Prostate gland (tissue), 2 donors: ENCODE measurements around the gene TOP2A. TPM values are rescaled to one million over a fixed set of nuclear protein-coding genes. Genes with fewer than 3 reads are reported as not detected.
A peak's percentile ranks its signal among the peaks of the same experiment; 100 is the strongest.

Experiments used
- DNase-seq: peaks from one replicate; pipeline ENCODE4 v3.0.0-alpha.2; 2019; ENCODE audit warnings: low spot score
- H3K27ac ChIP-seq, 2 donors: fragments of 200-600 bp; sonication (generic); 2 replicates each; pipeline ENCODE4 v1.5.1; 2017 to 2019
- H3K27me3 ChIP-seq: fragments of 200-600 bp; sonication (generic); replicated peaks from 2 replicates; pipeline ENCODE4 v1.5.1; 2019; ENCODE audit not compliant: insufficient read depth
- H3K36me3 ChIP-seq, 2 donors: fragments of 200-600 bp; sonication (generic); 1 replicate in 1 of 2; 2 replicates in 1 of 2; pipeline versions ENCODE4 v1.5.1 to v1.8.1; 2017 to 2019
- H3K4me1 ChIP-seq: fragments of 200-600 bp; sonication (generic); replicated peaks from 2 replicates; pipeline ENCODE4 v1.5.1; 2019
- H3K4me3 ChIP-seq, 2 donors: fragments of 200-600 bp; sonication (generic); 2 replicates each; pipeline ENCODE4 v1.5.1; 2017 to 2019
- H3K9me3 ChIP-seq: fragments of 200-600 bp; sonication (generic); 2 replicates; pipeline ENCODE4 v1.5.1; 2017
- POLR2A ChIP-seq: fragments of 450-650 bp; IDR thresholded peaks from one replicate; pipeline ENCODE4 v1.6.1; 2016; ENCODE audit warnings: antibody characterized with exemption, mild to moderate bottlenecking
- POLR2AphosphoS5 ChIP-seq: sonication (generic); formaldehyde crosslinking; IDR thresholded peaks from one replicate; pipeline ENCODE4 v1.6.1; 2017; ENCODE audit warnings: antibody characterized with exemption
- WGBS: methylation state at CpG from one replicate; pipeline ENCODE4 v1.1.5; 2018; 5-methylcytosine and 5-hydroxymethylcytosine counted together
- intact Hi-C: fragments of 100-400 bp; cut with DNase I; formaldehyde crosslinking; loops from one replicate; pipeline ENCODE4 v1.14.2; 2022
- total RNA-seq, 2 donors: library from RNA; depleted of rRNA; stranded (reverse); fragments of >200 nt; gene quantifications; one replicate each; pipeline ENCODE4 v1.1.0, GENCODE V29; 2016
- TF ChIP-seq, protein P1 (sequence below), 4 experiments: fragments of 200-600 bp in 2 of 4; fragments of 450-650 bp in 2 of 4; sonication (generic) in 2 of 4; IDR thresholded peaks; 1 replicate in 3 of 4; 2 replicates in 1 of 4; pipeline ENCODE4 v1.5.1; 2016 to 2019; ENCODE audit warnings: antibody characterized with exemption in 4 of 4, mild to moderate bottlenecking in 2 of 4, moderate library complexity in 2 of 4

Gene TOP2A
- total RNA-seq, 2 donors from 2014 or later: 3.1 to 15.9 TPM

DNA sequence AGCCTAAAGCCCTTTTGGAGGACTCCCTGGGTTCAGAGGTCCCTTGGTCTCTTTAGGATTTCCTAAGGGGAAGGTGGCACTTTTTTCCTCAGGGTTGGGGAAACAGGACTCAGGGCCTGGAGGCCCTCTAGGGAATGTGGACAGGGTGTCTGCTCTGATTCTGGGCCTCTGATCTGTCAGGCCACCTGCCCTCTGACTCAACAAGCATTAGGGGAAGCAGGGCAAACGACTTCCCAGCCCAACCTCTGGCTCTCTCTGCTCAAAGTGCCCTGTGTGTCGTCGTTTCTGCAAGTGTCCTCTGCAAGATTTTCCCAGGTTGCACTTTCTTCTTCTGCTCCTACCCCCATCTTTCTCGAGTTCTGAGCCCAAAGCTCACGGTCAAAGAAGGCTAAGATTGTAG lies 18.9 kb upstream of the TOP2A start:
- no peak for DNase-seq
- Histone ChIP-seq H3K36me3 (no peaks in the 10 kb centered on the region), H3K4me3 (no peak overlapping the region), H3K27ac (no peak overlapping the region), H3K27me3 (no peaks in the 10 kb centered on the region), H3K9me3 (no peaks in the 10 kb centered on the region), H3K4me1 (no peaks in the 10 kb centered on the region)
- intact Hi-C loops: loop anchor here (5.0 kb wide), 1 partner anchor 34 kb away; no protein-coding TSS in a partner anchor
- TF ChIP-seq POLR2AphosphoS5: no peak
- TF ChIP-seq, protein P1, sequence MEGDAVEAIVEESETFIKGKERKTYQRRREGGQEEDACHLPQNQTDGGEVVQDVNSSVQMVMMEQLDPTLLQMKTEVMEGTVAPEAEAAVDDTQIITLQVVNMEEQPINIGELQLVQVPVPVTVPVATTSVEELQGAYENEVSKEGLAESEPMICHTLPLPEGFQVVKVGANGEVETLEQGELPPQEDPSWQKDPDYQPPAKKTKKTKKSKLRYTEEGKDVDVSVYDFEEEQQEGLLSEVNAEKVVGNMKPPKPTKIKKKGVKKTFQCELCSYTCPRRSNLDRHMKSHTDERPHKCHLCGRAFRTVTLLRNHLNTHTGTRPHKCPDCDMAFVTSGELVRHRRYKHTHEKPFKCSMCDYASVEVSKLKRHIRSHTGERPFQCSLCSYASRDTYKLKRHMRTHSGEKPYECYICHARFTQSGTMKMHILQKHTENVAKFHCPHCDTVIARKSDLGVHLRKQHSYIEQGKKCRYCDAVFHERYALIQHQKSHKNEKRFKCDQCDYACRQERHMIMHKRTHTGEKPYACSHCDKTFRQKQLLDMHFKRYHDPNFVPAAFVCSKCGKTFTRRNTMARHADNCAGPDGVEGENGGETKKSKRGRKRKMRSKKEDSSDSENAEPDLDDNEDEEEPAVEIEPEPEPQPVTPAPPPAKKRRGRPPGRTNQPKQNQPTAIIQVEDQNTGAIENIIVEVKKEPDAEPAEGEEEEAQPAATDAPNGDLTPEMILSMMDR (IDR thresholded peaks at IDR 0.05): no peak
- TF ChIP-seq POLR2A: no peak
- WGBS: 66% methylated on average over 5 of the region's 5 CpGs

DNA sequence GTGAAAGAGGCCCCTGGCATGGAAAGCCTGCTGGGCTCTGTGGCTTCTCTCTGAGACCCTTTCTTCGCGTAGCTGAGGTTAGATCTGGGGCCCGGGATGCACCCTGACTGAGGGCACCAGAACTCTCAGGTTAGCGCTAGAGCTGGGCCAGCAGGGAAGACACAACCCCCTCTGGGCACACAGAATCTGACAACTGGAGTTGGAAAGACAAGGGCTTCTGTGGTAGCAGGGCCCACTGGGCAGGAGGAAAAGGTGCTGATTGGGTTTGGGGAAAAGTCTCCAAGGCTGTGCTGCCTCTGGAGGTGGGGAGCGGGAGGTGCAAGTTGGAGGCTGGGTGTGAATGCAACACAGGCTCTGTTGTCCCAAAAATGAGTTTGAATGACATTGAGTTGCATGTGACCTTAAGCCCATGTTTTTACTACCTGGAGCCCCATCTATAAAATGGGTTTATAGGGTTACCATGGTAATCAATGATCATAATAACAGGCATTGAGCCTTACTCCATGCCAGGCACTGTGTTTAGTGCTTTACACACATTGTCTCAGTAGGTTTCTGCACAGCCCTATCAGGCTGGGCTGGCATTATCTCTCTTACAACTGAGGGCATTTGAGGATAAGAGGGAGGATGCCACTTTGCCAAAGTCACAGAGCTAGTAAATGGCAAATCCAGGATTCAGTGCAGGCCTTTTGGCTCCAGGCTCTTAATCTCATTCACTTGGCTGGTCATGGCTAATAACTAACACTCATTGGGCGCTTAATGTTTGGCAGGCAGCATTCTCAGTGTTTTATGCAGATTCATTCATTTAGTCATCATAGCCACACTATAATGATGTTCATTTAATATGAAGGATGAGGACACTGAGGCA lies 16.1 kb upstream of the TOP2A start:
- intact Hi-C loops: no loop called here
- DNase-seq: no peak
- no peaks in the 10 kb centered on the region for H3K27me3 ChIP-seq
- WGBS: 81% methylated on average over 6 of the region's 6 CpGs
- H3K4me1 ChIP-seq: no peaks in the 10 kb centered on the region
- no peaks in the 10 kb centered on the region for H3K9me3 ChIP-seq
- TF ChIP-seq POLR2A: no peak
- TF ChIP-seq, protein P1 (IDR thresholded peaks at IDR 0.05): peak in 1 of 4 experiments; percentile 53
- H3K36me3 ChIP-seq: no peaks in the 10 kb centered on the region
- H3K4me3 ChIP-seq: no peak overlapping the region
- H3K27ac ChIP-seq: peak overlapping the region; percentile 47 to 66

DNA sequence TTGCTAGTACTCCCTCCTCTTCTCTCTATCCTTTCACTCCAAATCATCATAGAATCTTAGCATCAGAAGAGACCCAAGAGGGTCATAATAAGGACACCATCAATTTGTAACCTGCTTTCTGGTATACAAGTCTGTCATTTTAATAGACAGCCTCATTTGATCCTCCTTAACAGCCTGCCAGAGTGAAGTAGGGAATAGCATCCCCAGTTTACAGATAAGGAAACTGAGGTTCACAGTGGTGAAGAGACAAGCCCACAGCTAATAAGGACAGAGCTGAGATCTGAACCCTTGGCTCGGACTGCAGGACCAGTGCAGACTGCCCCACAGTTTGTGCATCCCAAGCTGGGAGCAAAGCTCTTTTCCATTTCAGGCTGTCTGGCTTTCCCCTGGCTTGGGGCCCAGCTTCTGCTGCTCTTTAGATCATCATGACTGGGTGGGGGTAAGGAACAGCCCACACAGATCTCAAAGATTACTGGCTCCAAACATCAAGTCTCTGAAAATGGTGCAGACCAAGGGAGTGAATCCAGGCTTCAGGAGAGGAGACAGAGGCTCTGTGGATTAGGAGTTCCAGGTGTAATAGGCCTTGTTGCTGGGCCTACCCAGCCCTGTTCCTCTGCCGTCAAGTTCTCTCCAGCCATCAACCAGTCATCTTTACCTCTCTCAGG lies 15.3 kb upstream of the TOP2A start:
- Histone ChIP-seq H3K27me3 (no peaks in the 10 kb centered on the region), H3K27ac (peak overlapping the region; percentile 47 to 66), H3K36me3 (no peaks in the 10 kb centered on the region), H3K4me1 (no peaks in the 10 kb centered on the region), H3K4me3 (no peak overlapping the region), H3K9me3 (no peaks in the 10 kb centered on the region)
- peak; percentile 26 for TF ChIP-seq POLR2AphosphoS5
- TF ChIP-seq, protein P1 (IDR thresholded peaks at IDR 0.05): no peak
- no peak for TF ChIP-seq POLR2A
- intact Hi-C loops: no loop called here
- DNase-seq: no peak
- whole genome bisulfite sequencing: 35% methylated on average over 2 of the region's 2 CpGs

DNA sequence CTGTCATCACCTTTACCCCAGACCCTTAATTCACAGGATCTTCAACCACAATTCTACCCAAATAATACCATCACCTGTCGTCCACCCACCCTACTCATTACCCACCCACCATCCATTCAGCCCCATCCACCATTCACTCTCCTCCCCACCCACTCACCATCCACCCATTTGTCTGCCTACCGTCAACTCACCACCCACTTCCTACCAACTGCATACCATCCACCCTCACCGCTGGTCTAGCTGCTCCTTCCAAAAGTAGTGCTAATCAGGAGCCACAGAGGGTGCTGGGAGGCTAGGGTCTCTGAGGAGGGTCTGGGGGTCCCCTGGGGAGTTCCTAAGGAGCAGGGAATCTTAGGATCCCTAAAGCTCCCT lies 13.5 kb upstream of the TOP2A start:
- no peak overlapping the region for H3K4me3 ChIP-seq
- intact Hi-C loops: no loop called here
- H3K4me1 ChIP-seq: no peaks in the 10 kb centered on the region
- no peaks in the 10 kb centered on the region for H3K9me3 ChIP-seq
- WGBS: 98% methylated on average over 3 of the region's 3 CpGs
- TF ChIP-seq POLR2AphosphoS5 (no peak), POLR2A (no peak)
- TF ChIP-seq, protein P1 (IDR thresholded peaks at IDR 0.05): no peak
- DNase-seq: no peak
- H3K27ac ChIP-seq: no peak overlapping the region
- no peaks in the 10 kb centered on the region for H3K27me3 ChIP-seq
- H3K36me3 ChIP-seq: no peaks in the 10 kb centered on the region
